Skeletal muscle tissue (tissue), 4 donors: ENCODE results near the gene PRPH2. TPM values are rescaled to one million over a fixed set of nuclear protein-coding genes. Genes with fewer than 3 reads are reported as not detected.
A peak's percentile ranks its signal among the peaks of the same experiment; 100 is the strongest.
"Not testable (repeated sequence)": the region's sequence is repeated elsewhere in the genome, so short reads cannot be mapped to it uniquely, and the experiment has no call there.

ENCODE experiments used
- H3K27ac ChIP-seq: one replicate; pipeline ENCODE4 v1.7.0; 2013; ENCODE audit warnings: mild to moderate bottlenecking, low read depth, low read length, inconsistent platforms
- H3K27me3 ChIP-seq, 3 donors: one replicate each; pipeline ENCODE4 v1.7.0; 2013; ENCODE audit warnings: low read length in 3 of 3; ENCODE audit not compliant: control insufficient read depth in 3 of 3, insufficient read depth in 3 of 3
- H3K36me3 ChIP-seq, 3 donors: one replicate each; pipeline ENCODE4 v1.7.0; 2013; ENCODE audit warnings: low read length in 3 of 3; ENCODE audit not compliant: control insufficient read depth in 3 of 3, insufficient read depth in 3 of 3
- H3K4me1 ChIP-seq, 3 donors: one replicate each; pipeline ENCODE4 v1.7.0; 2013; ENCODE audit warnings: low read length in 3 of 3, mild to moderate bottlenecking in 3 of 3; ENCODE audit not compliant: control insufficient read depth in 3 of 3, insufficient read depth in 3 of 3
- H3K4me3 ChIP-seq, 3 donors: one replicate each; pipeline ENCODE4 v1.7.0; 2013; ENCODE audit warnings: low read length in 3 of 3
- H3K9ac ChIP-seq, 3 donors: one replicate each; pipeline ENCODE4 v1.7.0; 2013; ENCODE audit warnings: low read length in 3 of 3, mild to moderate bottlenecking in 3 of 3, moderate library complexity in 2 of 3, low read depth in 1 of 3
- H3K9me3 ChIP-seq, 3 donors: one replicate each; pipeline ENCODE4 v1.7.0; 2013; ENCODE audit warnings: low read length in 3 of 3; ENCODE audit not compliant: control insufficient read depth in 3 of 3
- total RNA-seq: library from RNA; depleted of rRNA; stranded (reverse); fragments of >200 nt; gene quantifications from one replicate; pipeline ENCODE4 v1.2.3, GENCODE V29; 2014
- donor health status: Osteomylitis.

The PRPH2 gene
- total RNA-seq, 1 donor from 2014 or later, result 5.7 TPM

- no peak overlapping the region for H3K4me3 ChIP-seq
- peak overlapping the region; percentile 61 for H3K27ac ChIP-seq
- H3K9ac ChIP-seq, result peak overlapping the region in 2 of 3 donors; percentile 6 to 27
Measured at GRCh38 chr6:42692137-42692911, 30.1 kb downstream of the PRPH2 start.

GRCh38 chr6:42690872-42691271 lies 31.5 kb downstream of the PRPH2 start:
- Histone ChIP-seq H3K36me3 (peaks cover 23 to 57% (median 47%) of the 10 kb centered on the region in 3 donors), H3K9ac (no peak overlapping the region), H3K4me1 (peaks cover 23 to 35% (median 33%) of the 10 kb centered on the region in 3 donors), H3K27ac (no peak overlapping the region), H3K27me3 (no peaks in the 10 kb centered on the region), H3K4me3 (no peak overlapping the region), H3K9me3 (no peaks in the 10 kb centered on the region)

More at GRCh38 chr6:42692137-42692911, 30.1 kb downstream of the PRPH2 start:
- Histone ChIP-seq H3K36me3 (peaks cover 25 to 55% (median 45%) of the 10 kb centered on the region in 3 donors), H3K4me1 (peaks cover 28 to 44% (median 41%) of the 10 kb centered on the region in 3 donors), H3K9me3 (no peaks in the 10 kb centered on the region), H3K27me3 (no peaks in the 10 kb centered on the region)

GRCh38 chr6:42690151-42690702 lies 32.2 kb downstream of the PRPH2 start:
- H3K27me3 ChIP-seq, result no peaks in the 10 kb centered on the region
- H3K4me3 ChIP-seq, result no peak overlapping the region
- H3K4me1 ChIP-seq, result peaks cover 23 to 33% (median 31%) of the 10 kb centered on the region in 3 donors
- H3K9ac ChIP-seq, result peak overlapping the region in 1 of 3 donors; percentile 4
- H3K27ac ChIP-seq, result no peak overlapping the region
- no peaks in the 10 kb centered on the region for H3K9me3 ChIP-seq
- H3K36me3 ChIP-seq, result peaks cover 25 to 60% (median 53%) of the 10 kb centered on the region in 3 donors

- Histone ChIP-seq H3K27me3 (no peaks in the 10 kb centered on the region), H3K27ac (peak overlapping the region; percentile 20), H3K4me3 (no peak overlapping the region), H3K4me1 (peaks cover 15 to 24% (median 23%) of the 10 kb centered on the region in 3 donors), H3K36me3 (peaks cover 31 to 68% (median 59%) of the 10 kb centered on the region in 3 donors), H3K9me3 (no peaks in the 10 kb centered on the region), H3K9ac (no peak overlapping the region)
Measured at GRCh38 chr6:42689371-42689770, 33.0 kb downstream of the PRPH2 start.

GRCh38 chr6:42688281-42688680 lies 34.1 kb downstream of the PRPH2 start:
- no peak overlapping the region for H3K4me3 ChIP-seq
- H3K27ac ChIP-seq, result no peak overlapping the region
- H3K36me3 ChIP-seq, result peaks cover 31 to 67% (median 66%) of the 10 kb centered on the region in 3 donors
- H3K4me1 ChIP-seq, result peaks cover 5 to 14% (median 13%) of the 10 kb centered on the region in 3 donors
- H3K9me3 ChIP-seq, result no peaks in the 10 kb centered on the region
- H3K27me3 ChIP-seq, result no peaks in the 10 kb centered on the region
- H3K9ac ChIP-seq, result peak overlapping the region in 1 of 3 donors; percentile 28

GRCh38 chr6:42679358-42679757 lies 43.0 kb downstream of the PRPH2 start:
- H3K9ac ChIP-seq, result no peak overlapping the region
- peaks cover 17 to 26% (median 22%) of the 10 kb centered on the region in 3 donors for H3K4me1 ChIP-seq
- peaks cover 39 to 76% (median 52%) of the 10 kb centered on the region in 3 donors for H3K36me3 ChIP-seq
- no peak overlapping the region for H3K4me3 ChIP-seq
- no peaks in the 10 kb centered on the region for H3K27me3 ChIP-seq
- no peaks in the 10 kb centered on the region for H3K9me3 ChIP-seq
- H3K27ac ChIP-seq, result no peak overlapping the region

- Histone ChIP-seq H3K27me3 (no peaks in the 10 kb centered on the region), H3K4me1 (peaks cover 17 to 34% (median 28%) of the 10 kb centered on the region in 3 donors), H3K9me3 (no peaks in the 10 kb centered on the region), H3K4me3 (no peak overlapping the region), H3K36me3 (peaks cover 36 to 70% (median 45%) of the 10 kb centered on the region in 3 donors), H3K27ac (peak overlapping the region; percentile 64), H3K9ac (peak overlapping the region; percentile 0 to 65 (median 15))
Measured at GRCh38 chr6:42674780-42675179, 47.6 kb downstream of the PRPH2 start.

GRCh38 chr6:42674368-42674767 lies 48.0 kb downstream of the PRPH2 start:
- H3K27me3 ChIP-seq, H3K9me3 ChIP-seq, H3K4me3 ChIP-seq: not testable (repeated sequence)
- Histone ChIP-seq H3K36me3 (peaks cover 38 to 71% (median 46%) of the 10 kb centered on the region in 3 donors), H3K9ac (peak overlapping the region; percentile 0 to 65 (median 15)), H3K27ac (peak overlapping the region; percentile 64), H3K4me1 (peaks cover 17 to 34% (median 28%) of the 10 kb centered on the region in 3 donors)

- Histone ChIP-seq H3K4me3 (no peak overlapping the region), H3K27me3 (no peaks in the 10 kb centered on the region), H3K36me3 (peaks cover 26 to 56% (median 43%) of the 10 kb centered on the region in 3 donors), H3K9me3 (no peaks in the 10 kb centered on the region), H3K9ac (no peak overlapping the region), H3K4me1 (peaks cover 0 to 4% (median 2%) of the 10 kb centered on the region in 3 donors), H3K27ac (no peak overlapping the region)
Measured at GRCh38 chr6:42664718-42665117, 57.7 kb downstream of the PRPH2 start.
